ENCODE data around the gene SPDYE8. TPM values are rescaled to one million over a fixed set of nuclear protein-coding genes. Genes with fewer than 3 reads are reported as not detected.
A peak's percentile ranks its signal among the peaks of the same experiment; 100 is the strongest.
"Not testable (repeated sequence)": the region's sequence is repeated elsewhere in the genome, so short reads cannot be mapped to it uniquely, and the experiment has no call there.

SPDYE8 gene
- total and polyA plus RNA-seq, 9 of the 15 experiments (the other 6 are each of a cell fraction or from before 2014, with no cell fraction given), result 0.03 to 0.10 TPM; not detected in 7

GRCh38 chr7:73005693-73006447, 23.7 kb downstream of the SPDYE8 start (continued):
- peak; percentile 80 for TF ChIP-seq ZNF384 (IDR thresholded peaks at IDR 0.05; ENCODE audit: low read depth, low read length)
- peak; percentile 32; the same call in 1 of the 2 replicates for TF ChIP-seq CREM (IDR thresholded peaks at IDR 0.05; ENCODE audit: low read depth)
- peak in 1 of 2 experiments; percentile 60 for TF ChIP-seq AFF1 (IDR thresholded peaks at IDR 0.05; ENCODE audit: low read depth in 1 of 2, partially characterized antibody in 2 of 2)
- TF ChIP-seq TAF9B (IDR thresholded peaks at IDR 0.05; ENCODE audit: partially characterized antibody), result peak; percentile 65
- TF ChIP-seq CBX1 (IDR thresholded peaks at IDR 0.05; ENCODE audit: low read depth), result 0 out of 2 replicates have a peak, but pooled peaks have one; percentile 48
- TF ChIP-seq ARNT (IDR thresholded peaks at IDR 0.05), result peak in 1 of 2 experiments; percentile 19; a peak in 1 of 4 replicates
- TF ChIP-seq ATF1 (CRISPR knock-in tag; IDR thresholded peaks at IDR 0.05), result not testable (repeated sequence)
- peak; percentile 97 for TF ChIP-seq ATF1 (tag; IDR thresholded peaks at IDR 0.05)
- peak; percentile 27; the same call in 1 of the 2 replicates for TF ChIP-seq E2F3 (CRISPR knock-in tag; IDR thresholded peaks at IDR 0.05)
- peak in 1 of 2 experiments; percentile 30; a peak in 1 of 4 replicates for TF ChIP-seq TEAD1 (CRISPR knock-in tag; IDR thresholded peaks at IDR 0.05)
- peak; percentile 67 for TF ChIP-seq RBFOX2 (IDR thresholded peaks at IDR 0.05; ENCODE audit: low read depth, low read length)
- TF ChIP-seq SP1 (CRISPR knock-in tag; IDR thresholded peaks at IDR 0.05), result peak; percentile 75; the same call in 1 of the 2 replicates
- 0 out of 2 replicates have a peak, but pooled peaks have one; percentile 19 for TF ChIP-seq CREB3L1 (IDR thresholded peaks at IDR 0.05; ENCODE audit: borderline replicate concordance, low read depth)
- peak; percentile 77 for TF ChIP-seq POLR2G (IDR thresholded peaks at IDR 0.05; ENCODE audit: low read depth, low read length)
- 0 out of 2 replicates have a peak, but pooled peaks have one; percentile 27 for TF ChIP-seq ZBTB17 (CRISPR knock-in tag; IDR thresholded peaks at IDR 0.05)
- TF ChIP-seq SRF (CRISPR knock-in tag; IDR thresholded peaks at IDR 0.05), result 0 out of 4 replicates have a peak, but pooled peaks of 1 of the 2 experiments have one; percentile 19
- TF ChIP-seq HDAC1 (IDR thresholded peaks at IDR 0.05), result peak in 1 of 2 experiments; percentile 50; a peak in 2 of 4 replicates
- peak; percentile 67 for TF ChIP-seq CC2D1A (IDR thresholded peaks at IDR 0.05)
